OCI-LY3 (cell line): ENCODE results near the gene MORN4.
"Not testable (repeated sequence)": the region's sequence is repeated elsewhere in the genome, so short reads cannot be mapped to it uniquely, and the experiment has no call there.

Experiments
- H2AFZ ChIP-seq: fragments of 200-600, 300-600 bp; shearing (Covaris generic); 2 replicates; pipeline ENCODE4 v1.6.0; 2014; ENCODE audit warnings: antibody characterized with exemption, low read depth, low read length
- H3K27ac ChIP-seq: fragments of 200-600, 300-600 bp; sonication (generic); 2 replicates; pipeline ENCODE4 v1.5.1; 2014; ENCODE audit warnings: mild to moderate bottlenecking, low read length, moderate library complexity, mixed read lengths
- H3K27me3 ChIP-seq: fragments of 200-600, 300-600 bp; sonication (generic); 2 replicates; pipeline ENCODE4 v1.6.1; 2014; ENCODE audit warnings: low read depth, low read length, mixed read lengths
- H3K36me3 ChIP-seq: fragments of 200-600, 300-600 bp; sonication (generic); replicated peaks from 2 replicates; pipeline ENCODE3; 2014; ENCODE audit warnings: low read depth, low read length, mixed read lengths
- H3K4me1 ChIP-seq: fragments of 300-600, 200-600 bp; sonication (generic); 2 replicates; pipeline ENCODE4 v1.6.1; 2014; ENCODE audit warnings: low read length, mixed read lengths
- H3K4me2 ChIP-seq: fragments of 200-600, 300-600 bp; sonication (generic); 2 replicates; pipeline ENCODE4 v1.6.1; 2014; ENCODE audit warnings: low read length, mixed read lengths
- H3K4me3 ChIP-seq: fragments of 300-600, 200-600 bp; sonication (generic); 2 replicates; pipeline ENCODE4 v1.5.1; 2014; ENCODE audit warnings: antibody characterized with exemption, mild to moderate bottlenecking, low read length, moderate library complexity
- H3K79me2 ChIP-seq: fragments of 300-600, 200-600 bp; shearing (Covaris generic); 2 replicates; pipeline ENCODE4 v1.6.1; 2014; ENCODE audit warnings: mild to moderate bottlenecking, low read length, mixed read lengths
- H3K9ac ChIP-seq: fragments of 300-600, 200-600 bp; shearing (Covaris generic); 2 replicates; pipeline ENCODE4 v1.6.0; 2014; ENCODE audit warnings: mild to moderate bottlenecking, low read length, moderate library complexity
- H3K9me3 ChIP-seq: fragments of 200-600, 300-600 bp; shearing (Covaris generic); 2 replicates; pipeline ENCODE4 v1.6.1; 2014; ENCODE audit warnings: low read length, mixed read lengths; ENCODE audit not compliant: insufficient read depth
- H4K20me1 ChIP-seq: fragments of 200-600, 300-600 bp; sonication (generic); 2 replicates; pipeline ENCODE4 v1.6.1; 2016; ENCODE audit warnings: low read length, mixed read lengths; ENCODE audit not compliant: insufficient read depth
- CTCF ChIP-seq: fragments of 200-600, 300-600 bp; sonication (generic); IDR thresholded peaks from 2 replicates; pipeline ENCODE4 v1.5.1; 2014; ENCODE audit warnings: antibody characterized with exemption, low read length, low read depth
- EZH2phosphoT487 ChIP-seq: fragments of 200-600 bp; shearing (Covaris generic); IDR thresholded peaks from 2 replicates; pipeline ENCODE4 v1.6.1; 2018; ENCODE audit warnings: antibody characterized with exemption, mixed run types, low read depth

Gene MORN4

GRCh38 chr10:97580421-97581367 is 52.6 kb downstream of the MORN4 start:
- Histone ChIP-seq H3K27ac (no peak overlapping the region), H3K9me3 (no peaks in the 10 kb centered on the region), H3K79me2 (no peaks in the 10 kb centered on the region), H3K4me3 (no peak overlapping the region), H3K27me3 (no peaks in the 10 kb centered on the region), H3K9ac (no peak overlapping the region), H2AFZ (no peak overlapping the region), H3K36me3 (no peaks in the 10 kb centered on the region), H3K4me2 (no peak overlapping the region), H3K4me1 (no peaks in the 10 kb centered on the region), H4K20me1 (no peaks in the 10 kb centered on the region)
- TF ChIP-seq EZH2phosphoT487 (no peak), CTCF (no peak)

- Histone ChIP-seq H3K27ac (no peak overlapping the region), H3K9ac (no peak overlapping the region), H3K4me2 (no peak overlapping the region), H3K79me2 (no peaks in the 10 kb centered on the region), H3K4me1 (no peaks in the 10 kb centered on the region), H4K20me1 (no peaks in the 10 kb centered on the region), H3K36me3 (no peaks in the 10 kb centered on the region), H3K9me3 (no peaks in the 10 kb centered on the region), H2AFZ (no peak overlapping the region), H3K27me3 (no peaks in the 10 kb centered on the region), H3K4me3 (no peak overlapping the region)
- TF ChIP-seq CTCF (no peak), EZH2phosphoT487 (no peak)
Measured at GRCh38 chr10:97578171-97578844, 55.0 kb downstream of the MORN4 start.

- Histone ChIP-seq H2AFZ (no peak overlapping the region), H3K27ac (no peak overlapping the region), H3K9ac (no peak overlapping the region), H3K4me1 (no peaks in the 10 kb centered on the region), H4K20me1 (no peaks in the 10 kb centered on the region), H3K4me2 (no peak overlapping the region), H3K27me3 (no peaks in the 10 kb centered on the region), H3K4me3 (no peak overlapping the region), H3K9me3 (no peaks in the 10 kb centered on the region), H3K79me2 (no peaks in the 10 kb centered on the region), H3K36me3 (no peaks in the 10 kb centered on the region)
- no peak for TF ChIP-seq EZH2phosphoT487
Measured at GRCh38 chr10:97577701-97578100, 55.6 kb downstream of the MORN4 start.

- H3K4me1 ChIP-seq, H3K4me2 ChIP-seq, H3K27ac ChIP-seq, H3K9me3 ChIP-seq, H2AFZ ChIP-seq, H3K4me3 ChIP-seq, H3K27me3 ChIP-seq, H3K36me3 ChIP-seq, H3K79me2 ChIP-seq, H3K9ac ChIP-seq, H4K20me1 ChIP-seq: not testable (repeated sequence)
Measured at GRCh38 chr10:97576487-97576886, 56.8 kb downstream of the MORN4 start.

GRCh38 chr10:97575127-97575668 is 58.1 kb downstream of the MORN4 start:
- no peaks in the 10 kb centered on the region for H3K27me3 ChIP-seq
- no peaks in the 10 kb centered on the region for H3K79me2 ChIP-seq
- no peaks in the 10 kb centered on the region for H3K4me1 ChIP-seq
- H2AFZ ChIP-seq, result no peak overlapping the region
- TF ChIP-seq EZH2phosphoT487, result no peak
- no peak for TF ChIP-seq CTCF
- no peak overlapping the region for H3K27ac ChIP-seq
- H3K36me3 ChIP-seq, result no peaks in the 10 kb centered on the region
- H3K9ac ChIP-seq, result no peak overlapping the region
- H4K20me1 ChIP-seq, result no peaks in the 10 kb centered on the region
- H3K4me3 ChIP-seq, result no peak overlapping the region
- H3K4me2 ChIP-seq, result no peak overlapping the region
- no peaks in the 10 kb centered on the region for H3K9me3 ChIP-seq
